Activated CD8-positive, alpha-beta T cell treated with anti-CD3 and anti-CD28 coated beads for 36 hours (primary cell): ENCODE measurements around the gene B4GALT5. TPM values are rescaled to one million over a fixed set of nuclear protein-coding genes. Genes with fewer than 3 reads are reported as not detected.

ENCODE experiments used
- ATAC-seq: fragments of 200-7000 bp; cut with Tn5 transposase; one replicate; pipeline ENCODE4 v1.10.0; 2021; ENCODE audit warnings: mild to moderate bottlenecking, moderate library complexity
- CTCF ChIA-PET: fragments of 350-600 bp; sonication (Branson Sonifier 250); formaldehyde crosslinking; loops from one replicate; lab custom pipeline; 2021; ENCODE audit warnings: antibody characterized with exemption; lab: Charles Lee
- POLR2A ChIA-PET: fragments of 350-600 bp; sonication (Branson Sonifier 250); formaldehyde crosslinking; loops from one replicate; lab custom pipeline; 2021; ENCODE audit warnings: antibody characterized with exemption; lab: Charles Lee
- DNase-seq: peaks from one replicate; pipeline ENCODE4 v3.0.0-alpha.2; 2020
- H3K27ac Mint-ChIP-seq: one replicate; pipeline ENCODE4 v1.8.0; 2021; ENCODE audit warnings: mild to moderate bottlenecking, mixed read lengths
- H3K27me3 Mint-ChIP-seq: one replicate; pipeline ENCODE4 v1.8.0; 2021; ENCODE audit warnings: mixed read lengths
- H3K36me3 Mint-ChIP-seq: one replicate; pipeline ENCODE4 v1.8.0; 2021; ENCODE audit warnings: low read depth, mixed read lengths
- H3K4me1 Mint-ChIP-seq: one replicate; pipeline ENCODE4 v1.8.0; 2021; ENCODE audit warnings: low read depth, mixed read lengths
- H3K4me3 Mint-ChIP-seq: one replicate; pipeline ENCODE4 v1.8.0; 2021; ENCODE audit warnings: mild to moderate bottlenecking, moderate library complexity, mixed read lengths
- H3K9me3 Mint-ChIP-seq: one replicate; pipeline ENCODE4 v1.8.0; 2021; ENCODE audit warnings: mixed read lengths
- CTCF ChIP-seq: fragments of 200-600 bp; IDR thresholded peaks from one replicate; pipeline ENCODE4 v1.8.0; 2022; ENCODE audit warnings: antibody characterized with exemption, mild to moderate bottlenecking
- intact Hi-C: fragments of 100-400 bp; cut with micrococcal nuclease; formaldehyde crosslinking; loops from one replicate; pipeline ENCODE4 v1.10.0; 2022
- total RNA-seq, 2 experiments: library from RNA; stranded (reverse); gene quantifications; one replicate each; pipeline ENCODE4 v1.2.3, GENCODE V29; 2021

Gene B4GALT5
- total RNA-seq, 2 experiments from 2014 or later = 16.5 to 16.8 TPM

GRCh38 chr20:49661560-49662329 lies 51.9 kb downstream of the B4GALT5 start:
- Mint-ChIP-seq H3K27me3 (no peaks in the 10 kb centered on the region), H3K27ac (peak overlapping the region; percentile 18), H3K4me1 (peaks cover 31% of the 10 kb centered on the region), H3K4me3 (no peak overlapping the region), H3K9me3 (no peaks in the 10 kb centered on the region), H3K36me3 (no peaks in the 10 kb centered on the region)
- intact Hi-C loops = no loop called here
- POLR2A ChIA-PET = interaction anchor here (0.5 to 1.0 kb wide), 2 partner anchors 21 to 104 kb away, joined by 3 read pairs; no protein-coding TSS in a partner anchor
- no peak for TF ChIP-seq CTCF
- ATAC-seq = peak; percentile 45
- CTCF ChIA-PET = interaction anchor here (0.8 to 1.5 kb wide), 4 partner anchors 24 to 161 kb away, joined by 3 to 4 read pairs (median 3); no protein-coding TSS in a partner anchor
- DNase-seq = peak; percentile 8

GRCh38 chr20:49660912-49661311 lies 52.8 kb downstream of the B4GALT5 start:
- ChIA-PET CTCF (no interaction called here), POLR2A (interaction anchor here (1.0 kb wide), 1 partner anchor 21 kb away, joined by 3 read pairs; no protein-coding TSS in a partner anchor)

DNA sequence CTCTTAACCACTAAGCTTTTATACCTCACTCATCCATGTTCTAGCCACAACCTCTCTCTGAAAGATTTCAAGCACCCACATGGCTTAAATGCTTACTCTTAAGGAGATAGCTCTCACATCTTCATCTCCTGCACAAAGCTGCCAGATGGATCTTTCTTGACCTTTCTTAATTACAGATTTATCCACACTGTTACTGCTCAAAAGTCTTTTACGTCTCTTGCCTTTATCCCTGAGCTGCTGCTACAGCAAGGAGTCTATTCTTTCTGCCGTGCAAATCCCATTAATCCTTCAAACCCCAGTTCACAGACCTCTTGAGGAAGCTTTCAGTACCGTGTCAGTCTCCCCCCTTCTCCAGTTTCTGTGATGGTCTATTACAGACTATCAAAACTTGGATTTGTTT lies 54.6 kb downstream of the B4GALT5 start:
- no peak for ATAC-seq
- no peak overlapping the region for H3K4me3 Mint-ChIP-seq
- peaks cover 22% of the 10 kb centered on the region for H3K4me1 Mint-ChIP-seq
- ChIA-PET POLR2A (interaction anchor here (0.6 to 1.3 kb wide), 2 partner anchors 9 to 34 kb away, joined by 3 to 4 read pairs; no protein-coding TSS in a partner anchor), CTCF (interaction anchor here (0.6 to 1.4 kb wide), 5 partner anchors 9 to 442 kb away, joined by 3 to 4 read pairs (median 4); no protein-coding TSS in a partner anchor)
- no peaks in the 10 kb centered on the region for H3K27me3 Mint-ChIP-seq
- H3K27ac Mint-ChIP-seq = no peak overlapping the region
- no peak for DNase-seq
- no peaks in the 10 kb centered on the region for H3K9me3 Mint-ChIP-seq
- intact Hi-C loops = no loop called here
- TF ChIP-seq CTCF = no peak
- peaks cover 18% of the 10 kb centered on the region for H3K36me3 Mint-ChIP-seq

More at GRCh38 chr20:49660912-49661311, 52.8 kb downstream of the B4GALT5 start:
- no peaks in the 10 kb centered on the region for H3K27me3 Mint-ChIP-seq
- H3K4me1 Mint-ChIP-seq = peaks cover 26% of the 10 kb centered on the region
- H3K4me3 Mint-ChIP-seq = no peak overlapping the region
- ATAC-seq (no peak), DNase-seq (no peak)
- TF ChIP-seq CTCF = no peak
- peaks cover 6% of the 10 kb centered on the region for H3K36me3 Mint-ChIP-seq
- intact Hi-C loops = no loop called here
- H3K27ac Mint-ChIP-seq = no peak overlapping the region
- H3K9me3 Mint-ChIP-seq = no peaks in the 10 kb centered on the region

DNA sequence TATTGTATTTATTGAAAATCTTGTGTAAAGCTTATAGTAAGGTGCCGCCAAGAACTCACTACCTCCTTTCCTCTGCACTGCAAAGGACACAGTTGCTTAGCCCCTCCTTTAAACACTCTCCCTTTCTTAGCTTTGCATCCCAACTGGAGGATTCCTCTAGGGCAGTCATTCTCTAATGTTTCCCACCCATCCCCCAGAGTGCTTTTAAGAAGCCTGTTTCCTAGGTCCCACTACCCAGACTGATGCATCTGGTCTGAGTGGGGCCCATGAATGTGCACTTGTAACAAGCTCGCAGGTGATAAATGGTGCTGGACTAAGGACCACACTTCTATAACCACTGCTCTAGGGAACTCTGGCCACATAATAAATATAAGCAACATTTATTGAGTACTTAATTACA lies 55.2 kb downstream of the B4GALT5 start:
- no peak for TF ChIP-seq CTCF
- H3K9me3 Mint-ChIP-seq = no peaks in the 10 kb centered on the region
- H3K4me1 Mint-ChIP-seq = peaks cover 22% of the 10 kb centered on the region
- H3K27me3 Mint-ChIP-seq = no peaks in the 10 kb centered on the region
- ATAC-seq = no peak
- no peak overlapping the region for H3K27ac Mint-ChIP-seq
- intact Hi-C loops = no loop called here
- CTCF ChIA-PET = interaction anchor here (0.6 to 1.4 kb wide), 7 partner anchors 9 to 441 kb away, joined by 3 to 4 read pairs (median 3); no protein-coding TSS in a partner anchor
- POLR2A ChIA-PET = interaction anchor here (1.3 kb wide), 1 partner anchor 10 kb away, joined by 4 read pairs; no protein-coding TSS in a partner anchor
- peaks cover 22% of the 10 kb centered on the region for H3K36me3 Mint-ChIP-seq
- no peak for DNase-seq
- H3K4me3 Mint-ChIP-seq = no peak overlapping the region
